GM18502 (cell line): ENCODE measurements around the gene DTL.

Experiments
- ATAC-seq: cut with Tn5 transposase; IDR thresholded peaks from one replicate; pipeline ENCODE4 v1.9.1; 2021; ENCODE audit warnings: mild to moderate bottlenecking; ENCODE audit not compliant: unreplicated experiment, poor library complexity

DTL gene

GRCh38 chr1:212082765-212083406 lies 47.3 kb downstream of the DTL start:
- no peak for ATAC-seq

DNA sequence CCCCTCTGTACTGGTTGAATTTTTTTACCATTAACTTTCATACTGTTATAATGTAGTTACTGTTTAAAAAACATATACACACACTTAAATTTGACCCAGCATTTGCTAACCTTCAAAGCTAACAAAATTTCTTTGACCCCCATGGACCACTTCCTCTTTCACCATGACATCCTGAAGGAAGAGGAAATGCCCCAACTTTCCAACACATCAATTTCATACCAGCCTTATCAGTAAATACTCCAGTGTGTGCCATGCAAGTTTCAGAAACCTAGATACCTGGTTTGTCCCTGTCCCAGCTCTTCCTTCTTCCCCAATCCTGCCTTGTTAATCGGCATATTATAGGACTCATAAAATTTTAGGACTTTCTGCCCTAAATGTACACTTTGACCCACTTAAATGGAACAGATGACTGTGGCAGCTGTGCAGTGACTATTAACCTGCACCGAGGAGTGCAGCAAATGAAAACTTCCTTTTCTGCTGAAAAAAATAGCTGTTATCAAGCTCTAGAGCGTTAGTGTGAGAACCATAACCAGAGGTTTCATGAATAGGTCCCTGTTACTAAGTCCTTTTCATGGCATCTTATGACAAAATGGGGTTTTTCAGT lies 54.1 kb downstream of the DTL start:
- ATAC-seq, result peak; percentile 40

DNA sequence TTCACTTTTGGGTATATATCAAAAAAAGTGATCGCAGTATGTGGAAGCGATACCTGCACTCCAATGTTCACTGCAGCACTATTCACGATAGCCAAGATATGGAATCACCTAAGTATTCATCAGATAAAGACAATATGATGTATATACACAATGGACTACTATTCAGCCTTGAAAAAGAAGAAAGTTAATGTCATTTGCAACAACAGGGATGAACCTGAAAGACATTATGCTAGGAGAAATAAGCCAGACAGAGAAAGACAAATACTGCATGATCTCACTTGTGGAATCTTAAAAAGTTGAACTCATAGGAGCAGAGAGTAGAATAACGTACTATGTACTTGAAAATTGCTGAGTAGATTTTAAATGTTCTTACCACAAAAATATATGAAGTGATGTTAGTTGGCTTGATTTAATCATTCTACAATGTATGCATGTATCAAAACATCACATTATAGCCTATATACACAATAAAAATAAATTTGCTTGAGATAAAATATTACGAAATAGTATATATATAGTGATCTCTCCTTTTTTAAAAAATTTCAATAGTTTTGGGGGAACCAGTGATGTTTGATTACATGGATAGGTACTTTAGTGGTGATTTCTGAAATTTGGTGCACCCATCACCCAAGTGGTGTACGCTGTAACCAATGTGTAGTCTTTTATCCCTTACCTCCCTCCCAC lies 56.0 kb downstream of the DTL start:
- no peak for ATAC-seq

GRCh38 chr1:212097360-212097759 lies 61.8 kb downstream of the DTL start:
- ATAC-seq, result no peak

- ATAC-seq, result no peak
Observed at GRCh38 chr1:212098310-212098709, 62.8 kb downstream of the DTL start.

GRCh38 chr1:212098771-212099170 lies 63.2 kb downstream of the DTL start:
- no peak for ATAC-seq

- no peak for ATAC-seq
Observed at GRCh38 chr1:212101251-212101650, 65.7 kb downstream of the DTL start.

DNA sequence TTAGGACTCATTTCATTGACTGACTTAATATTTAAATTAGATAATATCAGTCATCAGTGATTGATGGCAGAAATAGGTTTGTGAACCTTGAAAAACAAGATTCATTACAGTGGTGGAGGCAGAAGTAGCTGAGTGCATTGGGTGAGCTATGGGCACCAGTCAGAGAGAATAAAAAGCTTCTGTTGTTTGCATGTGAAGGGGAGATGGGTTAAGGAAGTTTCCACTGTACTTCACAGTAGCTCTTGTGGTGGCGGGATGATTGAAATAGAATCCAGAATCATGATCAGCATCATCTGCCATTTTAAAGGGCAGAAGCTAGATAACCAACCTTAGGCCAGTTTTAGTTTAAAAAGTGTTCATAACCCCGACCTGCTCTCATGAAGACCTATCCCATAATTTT lies 66.2 kb downstream of the DTL start:
- no peak for ATAC-seq

- ATAC-seq, result no peak
Observed at GRCh38 chr1:212104586-212105325, 69.2 kb downstream of the DTL start.

- no peak for ATAC-seq
Observed at GRCh38 chr1:212106286-212106792, 70.8 kb downstream of the DTL start.

DNA sequence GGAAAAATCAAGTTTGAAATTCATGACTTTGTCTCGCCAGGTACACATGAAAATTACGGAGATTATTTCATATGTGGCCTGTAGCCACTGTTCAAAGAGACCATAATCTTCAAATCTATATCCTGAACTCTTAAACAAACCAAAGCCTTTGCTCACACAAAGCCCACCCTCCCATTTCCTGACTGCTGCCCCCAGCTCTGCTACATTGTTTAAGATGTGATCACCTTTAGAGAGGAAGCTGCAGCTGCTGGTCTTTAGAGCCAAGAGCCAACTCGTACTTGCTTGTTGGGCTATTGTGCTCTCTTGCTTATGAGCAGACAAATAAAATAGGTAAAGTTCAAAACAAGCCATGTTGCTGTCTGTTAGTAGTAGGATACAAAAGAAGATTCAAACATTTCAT lies 71.9 kb downstream of the DTL start:
- no peak for ATAC-seq

GRCh38 chr1:212108187-212108586 lies 72.6 kb downstream of the DTL start:
- ATAC-seq, result no peak

- ATAC-seq, result no peak
Observed at GRCh38 chr1:212108981-212109380, 73.4 kb downstream of the DTL start.

DNA sequence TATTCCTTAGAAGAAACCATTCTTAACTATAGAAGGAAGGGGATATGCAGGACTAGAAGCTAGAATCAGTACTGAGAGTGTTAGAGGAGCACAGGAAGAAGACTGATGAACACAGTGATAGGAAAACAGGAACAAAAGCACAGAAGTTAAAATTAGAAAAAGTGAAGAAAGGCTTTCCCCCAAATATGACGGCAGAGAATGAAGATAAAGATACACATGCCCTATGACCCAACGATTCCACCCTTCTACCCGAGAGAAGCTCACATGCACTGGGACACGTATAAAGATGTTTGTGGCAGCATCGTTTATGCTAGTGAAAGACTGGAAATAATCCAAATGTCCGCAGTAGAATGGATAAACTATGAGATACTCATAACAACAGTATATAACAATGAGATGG lies 74.2 kb downstream of the DTL start:
- no peak for ATAC-seq

DNA sequence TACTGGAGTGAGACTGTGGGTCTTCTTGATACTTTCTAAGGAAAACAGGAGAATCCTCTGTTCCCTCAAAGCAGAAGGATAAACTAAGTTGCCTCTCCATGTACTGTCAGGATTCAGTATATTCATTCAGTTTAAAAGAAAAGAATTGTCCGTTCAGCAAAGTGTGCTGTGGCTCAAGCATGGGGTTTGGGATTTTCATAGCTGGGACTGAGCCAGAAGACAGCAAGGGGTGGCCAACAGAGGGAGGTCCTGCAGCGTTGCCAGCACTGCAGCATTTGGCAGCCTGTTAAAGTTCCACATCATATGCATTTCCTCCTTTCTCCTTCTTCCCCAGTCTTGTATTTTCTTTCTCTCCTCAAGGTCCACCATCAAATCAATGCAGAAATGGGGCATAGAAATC lies 75.1 kb downstream of the DTL start:
- ATAC-seq, result no peak

GRCh38 chr1:212111536-212111935 lies 76.0 kb downstream of the DTL start:
- ATAC-seq, result no peak

DNA sequence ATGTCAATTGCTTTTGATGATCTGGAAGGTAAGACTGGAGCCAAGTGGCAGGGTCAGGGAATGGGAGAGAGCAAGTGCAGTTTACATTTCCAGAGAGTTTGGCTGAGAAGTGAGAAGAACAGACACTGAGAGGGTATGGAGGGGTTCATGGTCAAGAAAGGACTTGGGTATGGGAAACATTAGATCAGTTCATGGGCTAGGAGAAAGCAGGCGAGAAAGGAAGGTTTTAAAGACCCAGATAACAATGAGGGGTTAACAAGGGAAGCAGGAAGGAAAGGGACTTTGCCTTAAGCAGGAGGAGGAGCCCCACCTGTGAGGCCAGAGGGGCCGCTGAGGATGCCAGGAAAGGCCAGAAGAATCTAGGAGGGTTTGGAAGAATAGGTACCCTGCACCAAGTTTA lies 78.2 kb downstream of the DTL start:
- ATAC-seq, result no peak

DNA sequence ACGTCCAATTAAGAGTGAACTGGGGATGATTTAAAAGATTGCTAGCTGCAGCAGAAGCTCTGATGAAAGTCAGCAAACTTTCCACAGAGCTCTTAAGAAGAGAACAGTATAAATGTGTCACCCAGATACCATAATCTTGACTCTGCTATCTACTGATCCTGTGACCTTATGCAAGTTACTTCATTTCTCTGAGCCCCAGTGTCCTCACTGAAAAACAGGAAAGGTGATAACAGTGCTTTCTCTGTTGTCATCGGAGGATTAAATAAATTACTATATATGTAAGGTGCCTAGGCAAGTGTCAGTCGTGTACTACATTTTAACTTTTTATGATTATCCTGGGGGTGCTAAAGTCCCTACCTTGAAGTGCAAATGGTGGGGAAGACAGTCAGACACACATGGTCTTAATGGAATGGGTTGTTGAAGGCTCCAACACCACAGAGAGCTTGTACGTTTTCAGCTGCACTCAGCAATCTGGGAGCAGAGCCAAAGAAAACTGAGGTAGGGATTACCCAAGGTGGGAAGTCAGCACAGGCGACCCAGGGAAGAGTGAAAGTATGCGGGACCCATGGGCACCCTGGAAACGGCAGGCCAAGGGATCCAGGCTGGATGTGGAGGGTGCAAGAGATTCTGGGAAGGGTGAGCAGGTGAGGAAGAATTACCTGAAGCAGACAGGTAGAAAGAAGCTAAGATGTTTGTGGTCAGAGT lies 82.8 kb downstream of the DTL start:
- ATAC-seq, result no peak

- ATAC-seq, result no peak
Observed at GRCh38 chr1:212118872-212119260, 83.3 kb downstream of the DTL start.

DNA sequence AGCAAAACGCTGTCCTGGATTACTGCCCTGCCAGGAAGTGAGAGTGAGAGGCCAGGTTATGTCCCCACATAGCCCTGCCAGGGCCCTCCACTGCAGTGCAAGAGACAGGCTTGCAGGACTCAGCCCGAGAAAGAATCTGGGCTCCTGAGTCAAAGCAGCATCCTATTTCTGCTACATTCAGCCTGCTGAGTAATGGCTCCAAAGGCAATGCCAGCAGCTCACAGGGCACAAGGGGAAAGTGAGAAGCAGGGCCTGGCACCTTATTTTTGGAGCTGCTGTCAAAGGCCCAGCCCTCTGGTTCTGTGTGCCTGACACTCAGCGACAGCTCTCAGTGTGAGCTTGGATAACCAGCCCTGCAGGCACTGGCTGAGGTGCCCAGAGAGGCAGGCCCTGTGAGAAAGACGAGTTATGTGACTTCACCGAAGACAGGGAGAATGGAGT lies 83.9 kb downstream of the DTL start:
- no peak for ATAC-seq
